IMR-90 (cell line): ENCODE measurements around the gene PFDN6. TPM values are rescaled to one million over a fixed set of nuclear protein-coding genes. Genes with fewer than 3 reads are reported as not detected.

Source experiments
- ATAC-seq: fragments of 200-7000 bp; cut with Tn5 transposase; 2 replicates; pipeline ENCODE4 v1.9.1; 2020; ENCODE audit warnings: low read depth, mild to moderate bottlenecking, moderate library complexity
- BruUV-seq: library from RNA; stranded (reverse); fragments of 400-500 nt; replicated peaks from 2 replicates; lab custom pipeline; 2021; lab: Mats Ljungman, UMichigan
- CTCF ChIA-PET: fragments of 300-600 bp; formaldehyde crosslinking; extraction: SDS; loops from one replicate; lab custom pipeline; 2021; ENCODE audit warnings: antibody characterized with exemption; lab: Yijun Ruan, JAX
- POLR2A ChIA-PET: fragments of 300-600 bp; sonication (Branson Sonifier 250); formaldehyde crosslinking; loops from one replicate; lab custom pipeline; 2022; ENCODE audit warnings: antibody characterized with exemption; ENCODE audit not compliant: unreplicated experiment; lab: Charles Lee
- DNase-seq: peaks from one replicate; pipeline ENCODE4 v3.0.0; 2013
- H2AFZ ChIP-seq: replicated peaks from 2 replicates; pipeline ENCODE3; 2013; ENCODE audit warnings: low read length, mild to moderate bottlenecking; ENCODE audit not compliant: poor library complexity
- H2AK5ac ChIP-seq: 2 replicates; pipeline ENCODE4 v1.6.1; 2013; ENCODE audit warnings: low read depth, low read length, inconsistent platforms
- H2AK9ac ChIP-seq: replicated peaks from 2 replicates; pipeline ENCODE3; 2013; ENCODE audit warnings: mild to moderate bottlenecking, low read depth, low read length, moderate library complexity; ENCODE audit not compliant: poor library complexity
- H2BK120ac ChIP-seq: 2 replicates; pipeline ENCODE4 v1.6.1; 2013; ENCODE audit warnings: low read depth, low read length, inconsistent platforms
- H2BK15ac ChIP-seq: 3 replicates; pipeline ENCODE4 v1.6.1; 2013; ENCODE audit warnings: low read depth, low read length, inconsistent platforms
- H2BK20ac ChIP-seq: 2 replicates; pipeline ENCODE4 v1.6.1; 2013; ENCODE audit warnings: low read depth, mild to moderate bottlenecking, inconsistent platforms, low read length, moderate library complexity
- H2BK5ac ChIP-seq: 2 replicates; pipeline ENCODE4 v1.6.1; 2013; ENCODE audit warnings: mild to moderate bottlenecking, low read depth, low read length, inconsistent platforms; ENCODE audit not compliant: poor library complexity, severe bottlenecking
- H3K14ac ChIP-seq: replicated peaks from 2 replicates; pipeline ENCODE4 v1.6.1; 2013; ENCODE audit warnings: low read depth, low read length, inconsistent platforms
- H3K18ac ChIP-seq: 2 replicates; pipeline ENCODE4 v1.6.1; 2013; ENCODE audit warnings: low read depth, low read length, control low read depth
- H3K23ac ChIP-seq: 2 replicates; pipeline ENCODE4 v1.6.1; 2013; ENCODE audit warnings: low read depth, low read length, inconsistent platforms
- H3K27ac ChIP-seq: 2 replicates; pipeline ENCODE4 v1.5.1; 2013; ENCODE audit warnings: mild to moderate bottlenecking, control low read depth, low read length; ENCODE audit not compliant: insufficient read depth
- H3K27me3 ChIP-seq: 2 replicates; pipeline ENCODE4 v1.6.1; 2013; ENCODE audit warnings: low read length; ENCODE audit not compliant: control insufficient read depth, insufficient read depth
- H3K36me3 ChIP-seq: 2 replicates; pipeline ENCODE4 v1.6.1; 2013; ENCODE audit warnings: low read length, mixed read lengths; ENCODE audit not compliant: control insufficient read depth, insufficient read depth
- H3K4ac ChIP-seq: 2 replicates; pipeline ENCODE4 v1.6.1; 2013; ENCODE audit warnings: low read depth, low read length, inconsistent platforms
- H3K4me1 ChIP-seq: 2 replicates; pipeline ENCODE4 v1.6.1; 2013; ENCODE audit warnings: low read length, mixed read lengths; ENCODE audit not compliant: control insufficient read depth, insufficient read depth
- H3K4me2 ChIP-seq: 2 replicates; pipeline ENCODE4 v1.6.1; 2013; ENCODE audit warnings: low read depth, mild to moderate bottlenecking, control low read depth, low read length, moderate library complexity
- H3K4me3 ChIP-seq: 2 replicates; pipeline ENCODE4 v1.5.1; 2013; ENCODE audit warnings: low read depth, mild to moderate bottlenecking, control low read depth, low read length, moderate library complexity; ENCODE audit not compliant: insufficient read depth
- H3K56ac ChIP-seq: 2 replicates; pipeline ENCODE4 v1.6.1; 2013; ENCODE audit warnings: low read length, inconsistent platforms; ENCODE audit not compliant: insufficient read depth; ENCODE audit errors: extremely low read depth
- H3K79me1 ChIP-seq, 2 experiments: 2 replicates each; pipeline ENCODE4 v1.6.1; 2013; ENCODE audit warnings: low read length in 2 of 2, inconsistent platforms in 1 of 2, low read depth in 1 of 2
- H3K9ac ChIP-seq: 2 replicates; pipeline ENCODE4 v1.6.1; 2013; ENCODE audit warnings: low read depth, low read length, control low read depth
- H3K9me1 ChIP-seq: 2 replicates; pipeline ENCODE4 v1.6.1; 2013; ENCODE audit warnings: low read length, inconsistent platforms; ENCODE audit not compliant: insufficient read depth
- H3K9me3 ChIP-seq: 2 replicates; pipeline ENCODE4 v1.6.1; 2013; ENCODE audit warnings: low read length; ENCODE audit not compliant: control insufficient read depth, insufficient read depth
- H4K20me1 ChIP-seq: 2 replicates; pipeline ENCODE4 v1.6.1; 2013; ENCODE audit warnings: low read length, inconsistent platforms; ENCODE audit not compliant: insufficient read depth
- H4K5ac ChIP-seq: 2 replicates; pipeline ENCODE4 v1.6.1; 2013; ENCODE audit warnings: mild to moderate bottlenecking, low read depth, low read length, control low read depth
- H4K8ac ChIP-seq, 2 experiments: 2 replicates each; pipeline ENCODE4 v1.6.1; 2013; ENCODE audit warnings: low read depth in 2 of 2, low read length in 2 of 2, control low read depth in 1 of 2, inconsistent platforms in 1 of 2
- H4K91ac ChIP-seq: 2 replicates; pipeline ENCODE4 v1.6.1; 2013; ENCODE audit warnings: low read depth, low read length, inconsistent platforms; ENCODE audit not compliant: insufficient read depth
- BHLHE40 ChIP-seq: fragments of 150-350 bp; IDR thresholded peaks from 2 replicates; pipeline ENCODE4 v1.6.1; 2016; ENCODE audit warnings: mild to moderate bottlenecking, low read depth, low read length
- CEBPB ChIP-seq: IDR thresholded peaks from 2 replicates; pipeline ENCODE4 v1.6.1; 2012; ENCODE audit warnings: low read depth, low read length, improper control_type of control experiment
- CHD1 ChIP-seq: IDR thresholded peaks from 2 replicates; pipeline ENCODE4 v1.6.1; 2012; ENCODE audit warnings: low read depth, low read length, improper control_type of control experiment
- CTCF ChIP-seq: conservative IDR thresholded peaks from 2 replicates; pipeline ENCODE4 v1.5.1; 2012; ENCODE audit warnings: mild to moderate bottlenecking, low read depth, low read length, improper control_type of control experiment
- ELK1 ChIP-seq: fragments of 150-350 bp; IDR thresholded peaks from 2 replicates; pipeline ENCODE4 v1.6.1; 2016; ENCODE audit warnings: low read depth, mild to moderate bottlenecking, low read length, moderate library complexity, borderline replicate concordance
- FOS ChIP-seq: fragments of 150-350 bp; IDR thresholded peaks from 2 replicates; pipeline ENCODE4 v1.6.1; 2016; ENCODE audit warnings: low read depth, low read length
- MAZ ChIP-seq: IDR thresholded peaks from 2 replicates; pipeline ENCODE4 v1.6.1; 2012; ENCODE audit warnings: low read depth, mild to moderate bottlenecking, low read length, improper control_type of control experiment, moderate library complexity, borderline replicate concordance
- MXI1 ChIP-seq: IDR thresholded peaks from 2 replicates; pipeline ENCODE4 v1.6.1; 2012; ENCODE audit warnings: low read depth, mild to moderate bottlenecking, low read length, moderate library complexity, borderline replicate concordance
- NFE2L2 ChIP-seq: fragments of 150-350 bp; IDR thresholded peaks from 2 replicates; pipeline ENCODE4 v1.6.1; 2016; ENCODE audit warnings: low read depth, mild to moderate bottlenecking, low read length
- POLR2A ChIP-seq: IDR thresholded peaks from 2 replicates; pipeline ENCODE4 v1.6.1; 2012; ENCODE audit warnings: mild to moderate bottlenecking, low read depth, low read length
- RAD21 ChIP-seq: IDR thresholded peaks from 2 replicates; pipeline ENCODE4 v1.6.1; 2012; ENCODE audit warnings: low read length, improper control_type of control experiment
- RCOR1 ChIP-seq: IDR thresholded peaks from 2 replicates; pipeline ENCODE4 v1.6.1; 2012; ENCODE audit warnings: mild to moderate bottlenecking, low read length, improper control_type of control experiment; ENCODE audit not compliant: insufficient replicate concordance
- RFX5 ChIP-seq: IDR thresholded peaks from 2 replicates; pipeline ENCODE4 v1.8.0; 2012; ENCODE audit warnings: low read depth, mild to moderate bottlenecking, low read length, moderate library complexity
- SMC3 ChIP-seq: fragments of 150-350 bp; IDR thresholded peaks from 2 replicates; pipeline ENCODE4 v1.6.1; 2016; ENCODE audit warnings: low read depth, mild to moderate bottlenecking, antibody characterized with exemption, low read length, moderate library complexity
- USF2 ChIP-seq: fragments of 150-350 bp; IDR thresholded peaks from 2 replicates; pipeline ENCODE4 v1.6.1; 2017; ENCODE audit warnings: mild to moderate bottlenecking, antibody characterized with exemption, low read length, low read depth
- WGBS, 2 experiments: methylation state at CpG; one replicate each; pipeline versions ENCODE4 v1.1.5 to v1.1.7; 2013; ENCODE audit warnings: missing lambda C conversion rate in 2 of 2; ENCODE audit not compliant: insufficient read length in 1 of 2; ENCODE audit errors: extremely low coverage in 2 of 2; 5-methylcytosine and 5-hydroxymethylcytosine counted together
- dilution Hi-C: fragments of 300-500 bp; cut with HindIII; formaldehyde crosslinking; loops from one replicate; pipeline ENCODE4 v1.14.3; 2018; ENCODE audit warnings: low sequenced_read_pairs; ENCODE audit not compliant: unreplicated experiment
- in situ Hi-C: fragments of 300-500 bp; cut with MboI; formaldehyde crosslinking; loops from 3 replicates; pipeline ENCODE4 v1.14.3; 2019; ENCODE audit warnings: low sequenced_read_pairs, inconsistent platforms, mixed read lengths
- intact Hi-C: fragments of 100-400 bp; cut with micrococcal nuclease; formaldehyde crosslinking; loops from 2 replicates; pipeline ENCODE4 v1.10.0; 2022
- polyA plus RNA-seq, 3 experiments: library from polyadenylated mRNA; depleted of rRNA; stranded (reverse); fragments of >200 nt; gene quantifications; 2 replicates each; pipeline ENCODE4 v1.2.3, GENCODE V29; 2012; ENCODE audit warnings: low replicate concordance in 1 of 3
- total RNA-seq: library from RNA; depleted of rRNA; stranded (reverse); fragments of >200 nt; gene quantifications from 2 replicates; pipeline ENCODE4 v1.2.3, GENCODE V29; 2012

PFDN6 gene
- total and polyA plus RNA-seq, 2 of the 4 experiments (the other 2 are of a cell fraction), result 24.4 to 92.1 TPM

GRCh38 chr6:33339193-33339592 lies 49.8 kb downstream of the PFDN6 start:
- Histone ChIP-seq H2BK120ac (no peak overlapping the region), H4K20me1 (no peaks in the 10 kb centered on the region), H3K23ac (no peak overlapping the region), H3K27ac (no peak overlapping the region), H4K5ac (no peak overlapping the region), H3K27me3 (peaks cover 3% of the 10 kb centered on the region), H3K18ac (no peak overlapping the region), H3K14ac (no peak overlapping the region), H3K36me3 (no peaks in the 10 kb centered on the region), H2BK15ac (no peak overlapping the region), H3K56ac (no peak overlapping the region), H3K9me3 (no peaks in the 10 kb centered on the region), H4K8ac (no peak overlapping the region), H4K91ac (no peak overlapping the region), H2BK5ac (no peak overlapping the region), H3K9me1 (no peaks in the 10 kb centered on the region), H3K4me1 (no peaks in the 10 kb centered on the region), H2BK20ac (no peak overlapping the region), H3K9ac (no peak overlapping the region), H2AK9ac (no peak overlapping the region), H2AK5ac (no peak overlapping the region), H3K79me1 (no peaks in the 10 kb centered on the region), H3K4me2 (no peak overlapping the region), H3K4me3 (no peak overlapping the region), H3K4ac (no peak overlapping the region), H2AFZ (no peak overlapping the region)
- BruUV-seq, result no TSS peak
- in situ Hi-C loops (no loop called here), intact Hi-C loops (no loop called here), dilution Hi-C loops (no loop called here)
- TF ChIP-seq FOS (no peak), NFE2L2 (no peak), POLR2A (no peak), BHLHE40 (no peak), CHD1 (no peak), MAZ (no peak), MXI1 (no peak), CTCF (no peak), CEBPB (no peak), RFX5 (no peak), RAD21 (no peak), USF2 (no peak), RCOR1 (no peak), SMC3 (no peak), ELK1 (no peak)
- ChIA-PET POLR2A (no interaction called here), CTCF (no interaction called here)
- WGBS, 2 experiments, result no CpG with 5 or more reads among the region's 6 CpGs
- ATAC-seq (no peak), DNase-seq (no peak)
